Cerebellar cortex (tissue), 1 donor: ENCODE measurements around the gene CNDP2.
A peak's percentile ranks its signal among the peaks of the same experiment; 100 is the strongest.

Experiments
- DNase-seq: peaks from one replicate; pipeline ENCODE4 v3.0.0-alpha.2; 2015; ENCODE audit warnings: low spot score

Gene CNDP2

DNA sequence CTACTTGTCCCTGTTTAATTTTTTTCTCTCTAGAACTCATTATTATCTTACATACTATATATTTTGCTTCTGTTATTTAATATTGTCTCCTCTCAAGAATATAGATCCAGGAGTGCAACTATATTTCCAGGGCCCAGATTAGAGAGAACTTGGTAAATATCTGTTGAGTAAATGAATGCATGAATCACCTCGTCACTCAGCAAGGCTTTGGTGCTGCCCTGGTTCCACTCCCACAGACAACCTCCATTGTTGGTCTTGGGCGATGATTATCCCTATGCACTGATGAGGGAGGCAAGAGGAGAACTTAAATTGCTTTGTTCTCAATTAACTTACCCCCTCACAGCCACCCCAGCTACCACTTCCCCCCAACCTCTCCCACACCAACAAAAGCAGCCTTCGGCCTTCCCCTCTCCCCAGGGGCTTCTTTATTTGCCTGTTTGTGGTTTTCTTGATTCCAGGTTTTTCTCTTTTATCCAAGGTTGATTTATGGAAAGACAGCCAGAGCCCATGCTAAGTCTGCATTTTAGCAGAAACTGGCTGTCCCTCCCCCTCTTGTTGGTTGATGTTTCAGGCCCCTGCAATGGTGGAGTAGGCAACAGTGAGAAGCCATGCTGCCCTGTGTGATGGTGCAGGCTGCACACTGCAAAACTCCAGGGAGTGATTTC lies 22.1 kb upstream of the CNDP2 start:
- DNase-seq: no peak

GRCh38 chr18:74476140-74476539 lies 20.0 kb upstream of the CNDP2 start:
- no peak for DNase-seq

GRCh38 chr18:74477771-74478170 lies 18.4 kb upstream of the CNDP2 start:
- DNase-seq: no peak

DNA sequence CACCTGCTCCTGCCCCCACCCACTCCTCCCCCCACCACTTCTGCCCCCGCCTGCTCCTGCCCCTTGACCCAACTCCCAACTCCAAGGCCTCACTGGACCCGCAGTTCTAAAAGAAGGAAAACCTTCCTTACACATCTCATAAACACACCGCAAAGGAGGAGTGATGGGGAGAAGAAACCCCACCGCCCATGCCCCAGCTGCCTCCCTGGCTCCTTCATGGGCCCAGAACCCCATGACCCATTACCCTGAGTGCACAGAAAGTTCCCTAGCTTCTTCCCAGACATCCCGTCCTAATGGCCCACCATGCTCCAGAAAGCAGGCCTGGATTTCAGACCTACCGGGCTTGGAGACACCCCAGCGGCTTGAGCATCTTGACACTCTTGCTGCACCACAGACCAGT lies 17.8 kb upstream of the CNDP2 start:
- no peak for DNase-seq

- DNase-seq: no peak
Measured at GRCh38 chr18:74478880-74479279, 17.3 kb upstream of the CNDP2 start.

GRCh38 chr18:74479486-74480148 lies 16.5 kb upstream of the CNDP2 start:
- no peak for DNase-seq

DNA sequence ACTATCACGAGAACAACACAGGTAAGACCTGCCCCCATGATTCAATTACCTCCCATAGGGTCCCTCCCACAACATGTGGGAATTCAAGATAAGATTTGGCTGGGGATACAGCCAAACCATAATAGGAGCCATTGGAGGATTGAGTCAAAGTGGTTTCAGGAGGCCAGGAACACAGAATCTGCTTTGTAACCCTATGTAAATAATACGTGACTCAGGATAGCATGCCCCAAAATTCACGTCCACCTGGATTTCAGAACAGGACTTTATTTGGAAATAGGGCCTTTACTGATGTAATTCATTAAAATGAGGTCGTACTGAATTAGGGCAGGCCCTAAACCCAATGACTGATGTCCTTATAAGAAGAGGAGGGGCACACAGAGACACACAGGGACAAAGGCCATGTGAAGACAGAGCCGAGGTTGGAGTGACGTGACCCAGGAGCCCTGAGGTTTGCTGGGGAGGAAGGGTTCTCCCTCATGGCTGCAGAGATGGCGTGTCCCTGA lies 16.0 kb upstream of the CNDP2 start:
- DNase-seq: no peak

DNA sequence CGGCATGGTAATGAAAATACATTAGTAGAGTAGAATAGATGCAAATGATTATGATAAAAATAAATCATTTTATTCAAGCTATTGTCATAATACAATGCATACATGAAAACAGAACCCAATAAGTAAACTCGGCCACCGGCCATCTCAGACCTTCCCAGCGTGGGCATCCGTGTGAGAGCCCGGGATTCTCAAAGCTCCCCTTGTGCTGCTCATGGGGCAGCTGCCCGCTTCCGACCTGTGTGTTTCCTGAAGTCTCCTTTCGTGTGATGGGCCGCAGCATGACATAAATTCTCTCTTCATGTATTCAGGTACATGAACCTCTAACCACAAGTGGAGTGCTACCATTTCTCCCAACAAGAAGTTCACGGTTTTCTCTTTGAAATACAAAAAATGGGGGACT lies 13.5 kb upstream of the CNDP2 start:
- DNase-seq: no peak

- no peak for DNase-seq
Measured at GRCh38 chr18:74486119-74486849, 9.9 kb upstream of the CNDP2 start.

GRCh38 chr18:74488354-74488753 lies 7.8 kb upstream of the CNDP2 start:
- DNase-seq: no peak

- no peak for DNase-seq
Measured at GRCh38 chr18:74488864-74489263, 7.3 kb upstream of the CNDP2 start.

- no peak for DNase-seq
Measured at GRCh38 chr18:74489676-74490075, 6.5 kb upstream of the CNDP2 start.

DNA sequence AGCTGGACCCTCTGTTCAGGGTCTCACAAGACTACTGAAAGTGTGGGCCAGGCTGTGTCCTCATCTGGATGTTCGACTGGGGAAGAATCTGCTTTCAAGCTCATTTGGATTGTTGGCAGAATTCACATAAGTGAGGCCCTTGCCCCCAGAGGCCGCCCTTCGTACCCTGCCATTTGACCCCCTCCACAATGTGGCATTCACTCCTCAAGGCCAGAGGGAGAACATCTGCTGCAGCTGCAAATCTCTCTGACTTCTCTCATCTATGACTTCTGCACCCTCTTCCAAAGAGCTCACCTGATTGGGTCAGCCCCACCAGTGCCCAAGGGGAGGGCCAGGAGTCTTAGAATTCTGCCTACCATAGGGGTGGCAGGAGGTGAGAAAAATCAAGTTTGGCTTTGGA lies 3.9 kb upstream of the CNDP2 start:
- no peak for DNase-seq

- DNase-seq: peak; percentile 62
Measured at GRCh38 chr18:74493689-74494088, 2.5 kb upstream of the CNDP2 start.

DNA sequence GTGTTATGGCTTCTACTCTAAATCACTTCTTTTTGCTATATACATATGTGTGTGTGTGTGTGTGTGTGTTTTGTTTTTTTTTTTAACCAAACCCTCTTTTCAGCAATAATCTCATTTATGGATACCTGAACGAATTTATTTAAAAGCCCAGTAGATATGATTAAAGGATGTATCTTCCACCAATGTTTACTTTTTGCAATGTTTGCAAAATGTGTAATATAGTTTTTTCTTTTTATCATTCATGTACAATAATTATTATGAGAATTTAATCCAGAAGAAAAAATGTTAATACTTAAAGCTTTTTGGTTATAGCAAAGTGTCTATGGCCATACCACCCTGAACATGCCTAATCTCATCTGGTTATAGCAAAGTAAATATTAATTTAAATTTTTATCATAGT lies 1.6 kb upstream of the CNDP2 start:
- DNase-seq: no peak

GRCh38 chr18:74496508-74497323 lies 553 bp downstream of the CNDP2 start:
- DNase-seq: peak; percentile 44

DNA sequence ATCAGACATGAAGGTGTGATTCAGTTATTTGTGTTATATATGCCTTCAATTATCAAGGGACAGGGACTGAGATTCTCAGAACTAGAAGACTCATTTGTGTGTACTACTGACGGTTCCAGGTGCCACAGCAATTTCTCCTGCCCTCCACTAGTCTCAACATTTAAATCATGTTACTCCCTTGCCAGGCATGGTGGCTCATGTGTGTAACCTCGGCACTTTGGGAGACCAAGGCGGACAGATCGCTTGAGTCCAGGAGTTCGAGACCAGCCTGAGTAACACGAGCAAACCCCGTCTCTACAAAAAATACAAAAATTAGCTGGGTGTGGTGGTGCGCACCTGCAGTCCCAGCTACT lies 1.1 kb downstream of the CNDP2 start:
- DNase-seq: no peak

GRCh38 chr18:74497778-74498177 lies 1.6 kb downstream of the CNDP2 start:
- DNase-seq: no peak

- no peak for DNase-seq
Measured at GRCh38 chr18:74498712-74499627, 2.8 kb downstream of the CNDP2 start.

DNA sequence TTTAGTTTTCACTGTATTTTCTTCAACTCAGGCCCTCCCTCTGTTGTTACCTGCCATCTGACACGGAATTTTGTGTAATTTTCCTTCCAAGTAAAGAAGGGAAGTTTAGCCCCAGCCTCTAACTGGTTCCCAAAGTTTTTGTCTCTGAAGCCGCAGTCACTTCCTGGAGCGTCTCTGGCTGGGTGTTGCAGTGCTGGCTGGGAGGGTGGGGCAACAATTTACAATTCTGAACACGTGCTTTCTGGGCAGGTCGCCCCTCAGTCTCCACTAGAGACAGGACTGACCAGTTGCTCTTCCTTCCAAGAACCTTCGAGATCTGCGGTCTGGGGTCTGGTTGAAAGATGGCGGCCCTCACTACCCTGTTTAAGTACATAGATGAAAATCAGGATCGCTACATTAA lies 3.5 kb downstream of the CNDP2 start:
- DNase-seq: peak; percentile 16

GRCh38 chr18:74500372-74500771 lies 4.2 kb downstream of the CNDP2 start:
- no peak for DNase-seq
